ENCODE measurements around the gene ROGDI. TPM values are rescaled to one million over a fixed set of nuclear protein-coding genes. Genes with fewer than 3 reads are reported as not detected.
A peak's percentile ranks its signal among the peaks of the same experiment; 100 is the strongest.

ROGDI gene
- total and polyA plus RNA-seq, 2 of the 13 experiments (the other 11 are each of a cell fraction or from before 2014, with no cell fraction given): 19.2 to 42.1 TPM

GRCh38 chr16:4766875-4767628, 35.4 kb downstream of the ROGDI start, which contains the start of gene ZNF500 (continued):
- peak; percentile 98 for TF ChIP-seq ZNF143 (CRISPR knock-in tag; IDR thresholded peaks at IDR 0.05)
- TF ChIP-seq MAZ (IDR thresholded peaks at IDR 0.05; ENCODE audit: borderline replicate concordance, low read depth, low read length): no peak
- peak; percentile 53; the same call in 1 of the 2 replicates for TF ChIP-seq MAZ (CRISPR knock-in tag; IDR thresholded peaks at IDR 0.05; ENCODE audit: low read depth)
- peak; percentile 57 for TF ChIP-seq RBM39 (IDR thresholded peaks at IDR 0.05; ENCODE audit: low read depth, low read length, poor library complexity, severe bottlenecking)
- TF ChIP-seq ZNF615 (CRISPR knock-in tag; IDR thresholded peaks at IDR 0.05; ENCODE audit: borderline replicate concordance): 0 out of 2 replicates have a peak, but pooled peaks have one; percentile 44
- 0 out of 2 replicates have a peak, but pooled peaks have one; percentile 75 for TF ChIP-seq ZNF333 (CRISPR knock-in tag; IDR thresholded peaks at IDR 0.05; ENCODE audit: borderline replicate concordance)
- peak; percentile 80; the same call in 1 of the 2 replicates for TF ChIP-seq ZNF879 (CRISPR knock-in tag; IDR thresholded peaks at IDR 0.05)
- TF ChIP-seq ZNF225 (CRISPR knock-in tag; IDR thresholded peaks at IDR 0.05): peak; percentile 38; the same call in 1 of the 2 replicates
- TF ChIP-seq TGIF2 (CRISPR knock-in tag; IDR thresholded peaks at IDR 0.05): peak; percentile 60; the same call in 1 of the 2 replicates
- TF ChIP-seq ZNF383 (CRISPR knock-in tag; IDR thresholded peaks at IDR 0.05; ENCODE audit: borderline replicate concordance): no peak; the same call in 1 of the 2 replicates
- TF ChIP-seq TARDBP (CRISPR knock-in tag; IDR thresholded peaks at IDR 0.05): peak; percentile 59
- no peak for TF ChIP-seq KDM4B (CRISPR knock-in tag; IDR thresholded peaks at IDR 0.05)
- peak; percentile 81 for TF ChIP-seq SP2 (CRISPR knock-in tag; IDR thresholded peaks at IDR 0.05)
- TF ChIP-seq GATA4 (IDR thresholded peaks at IDR 0.05; ENCODE audit: borderline replicate concordance, low read depth): peak; percentile 27; the same call in 1 of the 2 replicates
- TF ChIP-seq KDM5A (IDR thresholded peaks at IDR 0.05; ENCODE audit: borderline replicate concordance, low read length): peak; percentile 79
- TF ChIP-seq SOX6 (IDR thresholded peaks at IDR 0.05): no peak
- TF ChIP-seq SOX6 (CRISPR knock-in tag; IDR thresholded peaks at IDR 0.05): peak; percentile 67
- TF ChIP-seq WIZ (CRISPR knock-in tag; IDR thresholded peaks at IDR 0.05): peak; percentile 47; the same call in 1 of the 2 replicates
- TF ChIP-seq ZNF607 (CRISPR knock-in tag; IDR thresholded peaks at IDR 0.05; ENCODE audit: borderline replicate concordance): peak; percentile 74; the same call in 1 of the 2 replicates
- no peak for TF ChIP-seq ZNF737 (CRISPR knock-in tag; IDR thresholded peaks at IDR 0.05; ENCODE audit: borderline replicate concordance)
- TF ChIP-seq ZNF605 (CRISPR knock-in tag; IDR thresholded peaks at IDR 0.05): peak; percentile 75
- no peak for TF ChIP-seq ZFP1 (CRISPR knock-in tag; IDR thresholded peaks at IDR 0.05)
- no peak for TF ChIP-seq ZNF10 (CRISPR knock-in tag; IDR thresholded peaks at IDR 0.05; ENCODE audit: borderline replicate concordance, low read depth)
- peak; percentile 77 for TF ChIP-seq MIXL1 (CRISPR knock-in tag; IDR thresholded peaks at IDR 0.05)
- no peak for TF ChIP-seq ATM (IDR thresholded peaks at IDR 0.05; ENCODE audit: borderline replicate concordance)
- no peak for TF ChIP-seq ZNF451 (CRISPR knock-in tag; IDR thresholded peaks at IDR 0.05)
- no peak for TF ChIP-seq ZNF468 (CRISPR knock-in tag; IDR thresholded peaks at IDR 0.05)
- peak; percentile 11; the same call in 1 of the 2 replicates for TF ChIP-seq GATAD2A (CRISPR knock-in tag; IDR thresholded peaks at IDR 0.05)
- 0 out of 2 replicates have a peak, but pooled peaks have one; percentile 36 for TF ChIP-seq HIVEP1 (CRISPR knock-in tag; IDR thresholded peaks at IDR 0.05)
- peak; percentile 46; the same call in 1 of the 2 replicates for TF ChIP-seq ZNF547 (CRISPR knock-in tag; IDR thresholded peaks at IDR 0.05)
- peak; percentile 95 for TF ChIP-seq ZBTB7B (CRISPR knock-in tag; IDR thresholded peaks at IDR 0.05)
- TF ChIP-seq ZNF782 (CRISPR knock-in tag; IDR thresholded peaks at IDR 0.05; ENCODE audit: borderline replicate concordance): peak; percentile 53; the same call in 1 of the 2 replicates
- 0 out of 2 replicates have a peak, but pooled peaks have one; percentile 11 for TF ChIP-seq ZNF12 (CRISPR knock-in tag; IDR thresholded peaks at IDR 0.05)
- TF ChIP-seq ZNF205 (CRISPR knock-in tag; IDR thresholded peaks at IDR 0.05): peak; percentile 64; the same call in 1 of the 2 replicates
- peak; percentile 67 for TF ChIP-seq MED8 (CRISPR knock-in tag; IDR thresholded peaks at IDR 0.05; ENCODE audit: insufficient replicate concordance)
- peak; percentile 94 for TF ChIP-seq RBFOX2 (IDR thresholded peaks at IDR 0.05; ENCODE audit: low read depth, low read length)
